Karpas-422 (cell line): Measurements from ENCODE around the gene CTSZ. TPM values are rescaled to one million over a fixed set of nuclear protein-coding genes. Genes with fewer than 3 reads are reported as not detected.
A peak's percentile ranks its signal among the peaks of the same experiment; 100 is the strongest.

ENCODE experiments used
- DNase-seq: peaks from one replicate; pipeline ENCODE4 v3.0.0-alpha.2; 2015
- H2AFZ ChIP-seq: fragments of 200-600 bp; sonication (generic); 2 replicates; pipeline ENCODE4 v1.6.1; 2014; ENCODE audit warnings: antibody characterized with exemption, low read length, mixed read lengths
- H3K27ac ChIP-seq: fragments of 200-600 bp; sonication (generic); 2 replicates; pipeline ENCODE4 v1.5.1; 2014; ENCODE audit warnings: mild to moderate bottlenecking, low read length, moderate library complexity
- H3K27me3 ChIP-seq: fragments of 200-600 bp; sonication (generic); 2 replicates; pipeline ENCODE4 v1.6.1; 2014; ENCODE audit warnings: low read length, mixed read lengths
- H3K36me3 ChIP-seq: fragments of 200-600 bp; sonication (generic); 2 replicates; pipeline ENCODE4 v1.6.1; 2014; ENCODE audit warnings: low read length, mixed read lengths; ENCODE audit not compliant: insufficient read depth
- H3K4me1 ChIP-seq: fragments of 200-600 bp; sonication (generic); 2 replicates; pipeline ENCODE4 v1.6.1; 2014; ENCODE audit warnings: mild to moderate bottlenecking, low read length, mixed read lengths
- H3K4me2 ChIP-seq: fragments of 200-600 bp; sonication (generic); 2 replicates; pipeline ENCODE4 v1.6.1; 2014; ENCODE audit warnings: low read length, low read depth, mild to moderate bottlenecking; ENCODE audit not compliant: poor library complexity, severe bottlenecking
- H3K4me3 ChIP-seq: fragments of 200-600 bp; sonication (generic); 2 replicates; pipeline ENCODE4 v1.5.1; 2014; ENCODE audit warnings: mild to moderate bottlenecking, antibody characterized with exemption, low read length, mixed read lengths
- H3K79me2 ChIP-seq: fragments of 200-600 bp; sonication (generic); 2 replicates; pipeline ENCODE4 v1.6.1; 2014; ENCODE audit warnings: mild to moderate bottlenecking, low read length, mixed read lengths
- H3K9ac ChIP-seq: fragments of 200-600 bp; sonication (generic); 2 replicates; pipeline ENCODE4 v1.6.0; 2014; ENCODE audit warnings: low read length
- H3K9me2 ChIP-seq: fragments of 200-600 bp; sonication (generic), shearing (Covaris generic); replicated peaks from 2 replicates; pipeline ENCODE4 v1.6.0; 2014; ENCODE audit warnings: mild to moderate bottlenecking, low read length, moderate library complexity; ENCODE audit not compliant: insufficient read depth
- H3K9me3 ChIP-seq: fragments of 300-700, 200-600 bp; sonication (generic); 2 replicates; pipeline ENCODE4 v1.6.1; 2014; ENCODE audit warnings: low read length, mixed read lengths
- H4K20me1 ChIP-seq: fragments of 200-600 bp; sonication (generic); 2 replicates; pipeline ENCODE4 v1.6.1; 2014; ENCODE audit warnings: mild to moderate bottlenecking, antibody characterized with exemption, low read length, low read depth; ENCODE audit not compliant: insufficient read depth
- total RNA-seq: library from RNA; depleted of rRNA; stranded (reverse); fragments of >200 nt; shearing (Covaris generic); gene quantifications from 2 replicates; pipeline ENCODE4 v1.2.3, GENCODE V29; 2014; ENCODE audit warnings: low replicate concordance

Gene CTSZ
- total RNA-seq, 1 experiment from 2014 or later: 111 TPM

DNA sequence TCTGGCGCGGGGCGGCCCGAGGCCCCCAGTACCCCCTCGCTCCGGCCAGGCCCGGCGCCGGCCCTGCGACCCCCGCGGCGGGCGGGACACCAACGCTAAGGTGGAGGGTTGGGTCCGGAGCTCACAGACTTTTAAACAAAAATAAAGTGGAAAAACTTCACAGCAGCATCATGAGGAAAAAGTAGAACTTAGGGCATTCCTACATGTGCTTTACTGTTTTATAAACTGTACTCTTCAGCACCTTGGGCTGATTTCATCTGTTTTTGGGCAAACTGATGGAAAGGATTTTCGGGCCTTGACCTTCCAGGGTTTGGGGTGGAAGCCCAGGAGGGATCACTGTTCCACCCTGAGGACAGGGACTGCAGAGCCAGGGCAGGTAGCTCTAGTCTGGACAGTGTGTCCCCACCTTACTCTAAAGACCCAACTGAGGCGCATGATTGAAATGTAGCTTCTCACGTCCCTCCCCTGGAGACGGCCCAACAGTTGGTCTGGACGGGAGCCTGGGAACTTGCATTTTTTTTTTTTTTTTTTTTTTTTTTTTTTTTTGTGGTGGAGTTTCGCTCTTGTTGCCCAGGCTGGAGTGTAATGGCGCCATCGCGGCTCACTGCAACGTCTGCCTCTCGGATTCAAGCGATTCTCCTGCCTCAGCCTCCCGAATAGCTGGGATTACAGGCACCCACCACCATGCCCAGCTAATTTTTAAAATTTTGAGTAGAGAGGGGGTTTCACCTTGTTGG, 25.3 kb downstream of the CTSZ start:
- peak overlapping the region; percentile 74 for H3K4me3 ChIP-seq
- H3K4me2 ChIP-seq: peak overlapping the region; percentile 73
- H3K9ac ChIP-seq: peak overlapping the region; percentile 93
- H3K4me1 ChIP-seq: peaks cover 43% of the 10 kb centered on the region
- no peaks in the 10 kb centered on the region for H3K9me2 ChIP-seq
- no peaks in the 10 kb centered on the region for H3K27me3 ChIP-seq
- H3K79me2 ChIP-seq: peaks cover 47% of the 10 kb centered on the region
- peak overlapping the region; percentile 23; the same call in 1 of the 2 replicates for H2AFZ ChIP-seq
- H4K20me1 ChIP-seq: no peaks in the 10 kb centered on the region
- peaks cover 8% of the 10 kb centered on the region; the same call in 1 of the 2 replicates for H3K36me3 ChIP-seq
- no peaks in the 10 kb centered on the region for H3K9me3 ChIP-seq
- peak overlapping the region; percentile 64 for H3K27ac ChIP-seq
- no peak for DNase-seq

DNA sequence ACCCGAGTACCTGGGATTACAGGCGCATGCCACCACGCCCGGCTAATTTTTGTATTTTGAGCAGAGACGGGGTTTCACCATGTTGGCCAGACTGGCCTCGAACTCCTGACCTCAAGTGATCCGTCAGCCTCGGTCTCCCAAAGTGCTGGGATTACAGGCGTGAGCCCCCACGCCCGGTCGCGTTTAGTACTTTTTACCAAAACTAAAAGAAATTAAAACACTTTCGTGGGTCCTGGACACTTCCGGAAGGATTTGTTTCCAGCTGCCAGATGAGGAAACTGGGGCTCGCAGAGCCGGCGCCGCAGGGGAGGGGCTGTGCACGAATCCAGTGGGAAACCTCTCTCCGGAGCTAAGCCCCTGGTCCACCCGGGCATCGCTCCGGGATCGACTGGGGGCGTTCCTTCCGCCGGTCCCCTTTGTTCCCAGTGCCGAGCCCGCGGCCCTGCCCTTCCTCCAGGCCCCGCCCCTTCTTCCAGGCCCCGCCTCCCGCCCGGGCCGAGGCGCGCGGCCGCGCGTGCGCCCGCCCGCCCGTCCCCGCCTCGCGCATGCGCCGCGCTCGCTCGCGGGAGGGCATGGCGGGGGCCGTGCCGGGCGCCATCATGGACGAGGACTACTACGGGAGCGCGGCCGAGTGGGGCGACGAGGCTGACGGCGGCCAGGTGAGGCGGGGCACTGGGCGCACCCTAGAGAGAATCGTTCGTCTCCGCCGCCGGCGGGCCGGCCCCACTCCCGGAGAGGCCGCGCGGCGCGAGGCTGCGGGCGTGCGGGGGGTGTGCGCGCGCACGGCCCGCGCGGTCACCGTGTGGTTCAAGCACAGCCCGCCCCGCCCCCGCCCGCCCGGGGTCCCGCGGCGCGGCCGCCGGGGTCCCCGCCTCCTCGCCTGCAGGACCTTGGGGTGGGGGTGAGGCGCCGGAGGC, 26.1 kb downstream of the CTSZ start, which contains the start of gene NELFCD:
TSS of gene NELFCD (plus strand) at position 546 of the 917 bp plus-strand sequence. CDS start at position 600, 54 bp downstream.
- H3K9me3 ChIP-seq: no peaks in the 10 kb centered on the region
- peak within 1 kb of the TSS; percentile 93 for H3K9ac ChIP-seq
- H3K27me3 ChIP-seq: no peaks in the 10 kb centered on the region
- H3K9me2 ChIP-seq: no peaks in the 10 kb centered on the region
- H3K4me2 ChIP-seq: peak within 1 kb of the TSS; percentile 73
- peaks cover 44% of the 10 kb centered on the region for H3K79me2 ChIP-seq
- peaks cover 4% of the 10 kb centered on the region; the same call in 1 of the 2 replicates for H3K36me3 ChIP-seq
- H3K4me1 ChIP-seq: peaks cover 43% of the 10 kb centered on the region
- peak; percentile 95 for DNase-seq
- no peaks in the 10 kb centered on the region for H4K20me1 ChIP-seq
- peak within 1 kb of the TSS; percentile 64 for H3K27ac ChIP-seq
- peak within 1 kb of the TSS; percentile 74 for H3K4me3 ChIP-seq
- peak within 1 kb of the TSS; percentile 35; the same call in 1 of the 2 replicates for H2AFZ ChIP-seq

- peak; percentile 57 for DNase-seq
- peak overlapping the region; percentile 51 for H3K4me2 ChIP-seq
- H3K4me3 ChIP-seq: no peak overlapping the region; the same call in 1 of the 2 replicates
- H3K9me2 ChIP-seq: no peaks in the 10 kb centered on the region
- no peaks in the 10 kb centered on the region for H3K27me3 ChIP-seq
- no peaks in the 10 kb centered on the region for H4K20me1 ChIP-seq
- H2AFZ ChIP-seq: peak overlapping the region; percentile 72
- H3K9me3 ChIP-seq: no peaks in the 10 kb centered on the region
- H3K27ac ChIP-seq: no peak overlapping the region
- H3K36me3 ChIP-seq: no peaks in the 10 kb centered on the region
- H3K79me2 ChIP-seq: peaks cover 20% of the 10 kb centered on the region
- H3K9ac ChIP-seq: peak overlapping the region; percentile 43
- peaks cover 38% of the 10 kb centered on the region for H3K4me1 ChIP-seq
Measured at GRCh38 chr20:58978351-58979190, 28.5 kb downstream of the CTSZ start.

DNA sequence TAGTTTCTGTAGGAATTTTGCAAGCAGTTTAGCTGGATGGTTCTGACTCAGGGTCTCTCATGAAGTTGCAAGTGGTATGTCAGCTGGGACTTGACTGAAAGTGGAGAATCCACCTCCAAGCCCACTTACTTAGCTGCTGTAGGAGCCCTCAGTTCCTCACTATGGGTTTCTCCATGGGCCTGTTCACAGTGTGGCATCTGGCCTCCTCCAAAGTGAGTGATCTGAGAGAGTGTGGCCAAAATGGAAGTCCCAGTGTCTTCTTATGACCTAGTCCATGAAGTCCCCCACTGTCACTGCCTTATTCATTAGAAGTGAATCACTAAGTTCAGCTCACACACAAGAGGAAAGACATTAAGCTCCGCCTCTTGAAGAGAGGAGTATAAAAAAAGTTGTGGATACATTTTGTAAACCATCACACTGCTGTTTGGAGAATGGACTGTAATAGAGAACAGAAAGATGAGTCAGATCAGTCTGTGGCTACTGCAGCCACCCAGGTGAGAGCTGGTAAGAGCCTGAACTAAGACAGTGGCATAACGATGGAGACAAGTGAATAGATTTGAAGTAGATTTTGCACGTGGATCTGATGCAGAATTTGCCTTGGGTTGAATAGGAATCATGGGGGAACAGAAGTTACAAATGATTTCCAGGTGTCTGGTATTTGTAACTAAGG, 30.9 kb downstream of the CTSZ start:
- Histone ChIP-seq H3K9me3 (no peaks in the 10 kb centered on the region), H3K79me2 (no peaks in the 10 kb centered on the region), H3K9me2 (no peaks in the 10 kb centered on the region), H3K4me1 (peaks cover 26% of the 10 kb centered on the region), H3K27ac (no peak overlapping the region), H3K4me2 (no peak overlapping the region), H3K36me3 (no peaks in the 10 kb centered on the region), H3K27me3 (no peaks in the 10 kb centered on the region), H3K9ac (no peak overlapping the region), H4K20me1 (no peaks in the 10 kb centered on the region), H2AFZ (no peak overlapping the region), H3K4me3 (no peak overlapping the region)
- no peak for DNase-seq

DNA sequence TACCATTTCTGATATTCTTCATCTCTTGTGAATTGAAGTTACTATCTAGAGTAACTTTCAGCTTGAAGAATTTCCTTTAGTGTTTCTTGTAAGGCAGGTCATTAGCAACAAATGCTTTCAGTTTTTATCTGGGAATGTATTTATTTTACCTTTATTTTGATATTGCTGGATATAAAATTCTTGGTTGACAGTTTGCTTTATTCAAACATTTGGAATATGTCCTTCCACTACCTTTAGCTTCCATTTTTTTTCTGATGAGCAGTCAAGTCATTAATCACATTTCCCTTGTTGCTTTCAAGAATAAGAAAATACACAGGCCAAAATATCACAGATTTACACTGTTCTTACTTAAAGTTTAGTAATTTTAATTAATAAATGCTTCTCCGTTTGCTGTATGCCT, 31.7 kb downstream of the CTSZ start:
- Histone ChIP-seq H2AFZ (no peak overlapping the region), H3K27ac (no peak overlapping the region), H3K4me2 (no peak overlapping the region), H3K27me3 (no peaks in the 10 kb centered on the region), H4K20me1 (no peaks in the 10 kb centered on the region), H3K4me1 (peaks cover 24% of the 10 kb centered on the region), H3K4me3 (no peak overlapping the region), H3K9me2 (no peaks in the 10 kb centered on the region), H3K9ac (no peak overlapping the region), H3K36me3 (no peaks in the 10 kb centered on the region), H3K79me2 (no peaks in the 10 kb centered on the region), H3K9me3 (no peaks in the 10 kb centered on the region)
- DNase-seq: no peak

GRCh38 chr20:58973866-58974265, 33.2 kb downstream of the CTSZ start:
- H4K20me1 ChIP-seq: no peaks in the 10 kb centered on the region
- H3K27ac ChIP-seq: no peak overlapping the region
- DNase-seq: no peak
- no peak overlapping the region for H2AFZ ChIP-seq
- H3K36me3 ChIP-seq: no peaks in the 10 kb centered on the region
- H3K9me3 ChIP-seq: no peaks in the 10 kb centered on the region
- no peak overlapping the region for H3K4me2 ChIP-seq
- no peaks in the 10 kb centered on the region for H3K79me2 ChIP-seq
- H3K9me2 ChIP-seq: no peaks in the 10 kb centered on the region
- no peaks in the 10 kb centered on the region for H3K27me3 ChIP-seq
- no peak overlapping the region for H3K9ac ChIP-seq
- H3K4me1 ChIP-seq: peaks cover 27% of the 10 kb centered on the region
- no peak overlapping the region for H3K4me3 ChIP-seq

- Histone ChIP-seq H3K9ac (no peak overlapping the region), H3K4me2 (no peak overlapping the region), H2AFZ (no peak overlapping the region), H3K4me3 (no peak overlapping the region), H3K27ac (no peak overlapping the region), H3K27me3 (no peaks in the 10 kb centered on the region), H3K4me1 (peaks cover 20% of the 10 kb centered on the region), H3K9me2 (no peaks in the 10 kb centered on the region), H4K20me1 (no peaks in the 10 kb centered on the region), H3K9me3 (no peaks in the 10 kb centered on the region), H3K79me2 (no peaks in the 10 kb centered on the region), H3K36me3 (no peaks in the 10 kb centered on the region)
- no peak for DNase-seq
Measured at GRCh38 chr20:58973179-58973578, 33.9 kb downstream of the CTSZ start.
